22Rv1 (cell line): ENCODE results near the gene SLC4A1AP.

Experiments
- ZFX ChIP-seq: fragments of 450-650 bp; IDR thresholded peaks from 2 replicates; pipeline ENCODE4 v1.6.1; 2017; ENCODE audit warnings: antibody characterized with exemption, borderline replicate concordance
- TF ChIP-seq, protein P1 (sequence below): fragments of 450-650 bp; IDR thresholded peaks from 2 replicates; pipeline ENCODE4 v1.5.1; 2017; ENCODE audit warnings: mild to moderate bottlenecking

DNA sequence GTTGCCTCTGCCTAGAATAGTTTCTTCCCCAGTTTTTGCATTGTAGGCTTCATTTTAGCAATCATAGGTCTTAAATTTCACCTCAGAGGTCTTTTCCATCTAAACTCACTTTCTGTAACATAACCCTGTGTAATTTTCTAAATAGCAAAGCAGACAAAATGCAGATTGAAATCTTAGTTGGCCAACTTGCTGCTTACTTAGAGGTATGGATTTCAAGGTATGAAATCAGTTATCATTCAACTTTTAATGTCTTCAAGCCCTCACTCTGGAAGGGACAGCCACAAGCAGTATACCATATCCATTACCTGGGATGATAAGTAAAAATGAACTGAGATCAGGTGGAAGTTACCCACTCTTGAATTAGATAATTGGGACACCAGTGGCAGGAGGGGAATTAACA is 38.7 kb upstream of the SLC4A1AP start:
- TF ChIP-seq, protein P1, sequence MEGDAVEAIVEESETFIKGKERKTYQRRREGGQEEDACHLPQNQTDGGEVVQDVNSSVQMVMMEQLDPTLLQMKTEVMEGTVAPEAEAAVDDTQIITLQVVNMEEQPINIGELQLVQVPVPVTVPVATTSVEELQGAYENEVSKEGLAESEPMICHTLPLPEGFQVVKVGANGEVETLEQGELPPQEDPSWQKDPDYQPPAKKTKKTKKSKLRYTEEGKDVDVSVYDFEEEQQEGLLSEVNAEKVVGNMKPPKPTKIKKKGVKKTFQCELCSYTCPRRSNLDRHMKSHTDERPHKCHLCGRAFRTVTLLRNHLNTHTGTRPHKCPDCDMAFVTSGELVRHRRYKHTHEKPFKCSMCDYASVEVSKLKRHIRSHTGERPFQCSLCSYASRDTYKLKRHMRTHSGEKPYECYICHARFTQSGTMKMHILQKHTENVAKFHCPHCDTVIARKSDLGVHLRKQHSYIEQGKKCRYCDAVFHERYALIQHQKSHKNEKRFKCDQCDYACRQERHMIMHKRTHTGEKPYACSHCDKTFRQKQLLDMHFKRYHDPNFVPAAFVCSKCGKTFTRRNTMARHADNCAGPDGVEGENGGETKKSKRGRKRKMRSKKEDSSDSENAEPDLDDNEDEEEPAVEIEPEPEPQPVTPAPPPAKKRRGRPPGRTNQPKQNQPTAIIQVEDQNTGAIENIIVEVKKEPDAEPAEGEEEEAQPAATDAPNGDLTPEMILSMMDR = no peak
- TF ChIP-seq ZFX = no peak
